ENCODE measurements around the gene CPD.

Gene CPD

GRCh38 chr17:30357476-30357875 is 21.3 kb upstream of the CPD start:
- no peak overlapping the region for H3K9ac ChIP-seq (ENCODE audit: low read depth, low read length)
- peaks cover 5% of the 10 kb centered on the region; the same call in 1 of the 2 replicates for H3K9me3 ChIP-seq (ENCODE audit: control insufficient read depth, insufficient read depth, low read length)
- H3K27ac ChIP-seq (ENCODE audit: low read depth, low read length) = no peak overlapping the region
- no peaks in the 10 kb centered on the region for H3K36me3 ChIP-seq (ENCODE audit: control insufficient read depth, insufficient read depth, low read length)
- no peaks in the 10 kb centered on the region for H3K27me3 ChIP-seq (ENCODE audit: control insufficient read depth, insufficient read depth, low read length)
- no peaks in the 10 kb centered on the region for H3K4me1 ChIP-seq (ENCODE audit: control insufficient read depth, insufficient read depth, low read length)
- H3K4me3 ChIP-seq (ENCODE audit: low read depth, low read length) = no peak overlapping the region

- Histone ChIP-seq H3K9me3 (ENCODE audit: control insufficient read depth, insufficient read depth, low read length) (peaks cover 5% of the 10 kb centered on the region; the same call in 1 of the 2 replicates), H3K27me3 (ENCODE audit: control insufficient read depth, insufficient read depth, low read length) (no peaks in the 10 kb centered on the region), H3K4me1 (ENCODE audit: control insufficient read depth, insufficient read depth, low read length) (no peaks in the 10 kb centered on the region), H3K4me3 (ENCODE audit: low read depth, low read length) (no peak overlapping the region), H3K9ac (ENCODE audit: low read depth, low read length) (no peak overlapping the region), H3K27ac (ENCODE audit: low read depth, low read length) (no peak overlapping the region), H3K36me3 (ENCODE audit: control insufficient read depth, insufficient read depth, low read length) (no peaks in the 10 kb centered on the region)
Measured at GRCh38 chr17:30358055-30358760, 20.5 kb upstream of the CPD start.

- Histone ChIP-seq H3K4me1 (ENCODE audit: control insufficient read depth, insufficient read depth, low read length) (no peaks in the 10 kb centered on the region), H3K9me3 (ENCODE audit: control insufficient read depth, insufficient read depth, low read length) (peaks cover 5% of the 10 kb centered on the region; the same call in 1 of the 2 replicates), H3K36me3 (ENCODE audit: control insufficient read depth, insufficient read depth, low read length) (no peaks in the 10 kb centered on the region), H3K9ac (ENCODE audit: low read depth, low read length) (no peak overlapping the region), H3K27me3 (ENCODE audit: control insufficient read depth, insufficient read depth, low read length) (no peaks in the 10 kb centered on the region), H3K4me3 (ENCODE audit: low read depth, low read length) (no peak overlapping the region), H3K27ac (ENCODE audit: low read depth, low read length) (no peak overlapping the region)
Measured at GRCh38 chr17:30360086-30360808, 18.5 kb upstream of the CPD start.

- no peak overlapping the region for H3K9ac ChIP-seq (ENCODE audit: low read depth, low read length)
- peaks cover 5% of the 10 kb centered on the region; the same call in 1 of the 2 replicates for H3K9me3 ChIP-seq (ENCODE audit: control insufficient read depth, insufficient read depth, low read length)
Measured at GRCh38 chr17:30361766-30362279, 16.9 kb upstream of the CPD start.

GRCh38 chr17:30363715-30364202 is 15.0 kb upstream of the CPD start:
- Histone ChIP-seq H3K4me3 (ENCODE audit: low read depth, low read length) (no peak overlapping the region), H3K27me3 (ENCODE audit: control insufficient read depth, insufficient read depth, low read length) (no peaks in the 10 kb centered on the region), H3K4me1 (ENCODE audit: control insufficient read depth, insufficient read depth, low read length) (peaks cover 6% of the 10 kb centered on the region; the same call in 1 of the 2 replicates), H3K9me3 (ENCODE audit: control insufficient read depth, insufficient read depth, low read length) (peaks cover 5% of the 10 kb centered on the region; the same call in 1 of the 2 replicates), H3K36me3 (ENCODE audit: control insufficient read depth, insufficient read depth, low read length) (no peaks in the 10 kb centered on the region), H3K9ac (ENCODE audit: low read depth, low read length) (no peak overlapping the region), H3K27ac (ENCODE audit: low read depth, low read length) (no peak overlapping the region)

More at GRCh38 chr17:30361766-30362279, 16.9 kb upstream of the CPD start:
- Histone ChIP-seq H3K4me1 (ENCODE audit: control insufficient read depth, insufficient read depth, low read length) (no peaks in the 10 kb centered on the region), H3K27me3 (ENCODE audit: control insufficient read depth, insufficient read depth, low read length) (no peaks in the 10 kb centered on the region), H3K27ac (ENCODE audit: low read depth, low read length) (no peak overlapping the region), H3K4me3 (ENCODE audit: low read depth, low read length) (no peak overlapping the region), H3K36me3 (ENCODE audit: control insufficient read depth, insufficient read depth, low read length) (no peaks in the 10 kb centered on the region)

GRCh38 chr17:30366536-30366935 is 12.2 kb upstream of the CPD start:
- no peak overlapping the region for H3K27ac ChIP-seq (ENCODE audit: low read depth, low read length)
- peaks cover 5% of the 10 kb centered on the region; the same call in 1 of the 2 replicates for H3K9me3 ChIP-seq (ENCODE audit: control insufficient read depth, insufficient read depth, low read length)
- H3K9ac ChIP-seq (ENCODE audit: low read depth, low read length) = no peak overlapping the region
- peaks cover 6% of the 10 kb centered on the region; the same call in 1 of the 2 replicates for H3K4me1 ChIP-seq (ENCODE audit: control insufficient read depth, insufficient read depth, low read length)
- no peaks in the 10 kb centered on the region for H3K36me3 ChIP-seq (ENCODE audit: control insufficient read depth, insufficient read depth, low read length)
- no peaks in the 10 kb centered on the region for H3K27me3 ChIP-seq (ENCODE audit: control insufficient read depth, insufficient read depth, low read length)
- H3K4me3 ChIP-seq (ENCODE audit: low read depth, low read length) = no peak overlapping the region

GRCh38 chr17:30368912-30369720 is 9.6 kb upstream of the CPD start:
- Histone ChIP-seq H3K27ac (ENCODE audit: low read depth, low read length) (no peak overlapping the region), H3K9me3 (ENCODE audit: control insufficient read depth, insufficient read depth, low read length) (no peaks in the 10 kb centered on the region), H3K9ac (ENCODE audit: low read depth, low read length) (no peak overlapping the region), H3K36me3 (ENCODE audit: control insufficient read depth, insufficient read depth, low read length) (no peaks in the 10 kb centered on the region), H3K27me3 (ENCODE audit: control insufficient read depth, insufficient read depth, low read length) (no peaks in the 10 kb centered on the region), H3K4me1 (ENCODE audit: control insufficient read depth, insufficient read depth, low read length) (peaks cover 6% of the 10 kb centered on the region; the same call in 1 of the 2 replicates), H3K4me3 (ENCODE audit: low read depth, low read length) (no peak overlapping the region)

- Histone ChIP-seq H3K36me3 (ENCODE audit: control insufficient read depth, insufficient read depth, low read length) (no peaks in the 10 kb centered on the region), H3K9ac (ENCODE audit: low read depth, low read length) (no peak overlapping the region), H3K27ac (ENCODE audit: low read depth, low read length) (no peak overlapping the region), H3K4me3 (ENCODE audit: low read depth, low read length) (no peak overlapping the region), H3K4me1 (ENCODE audit: control insufficient read depth, insufficient read depth, low read length) (peaks cover 6% of the 10 kb centered on the region; the same call in 1 of the 2 replicates), H3K9me3 (ENCODE audit: control insufficient read depth, insufficient read depth, low read length) (no peaks in the 10 kb centered on the region), H3K27me3 (ENCODE audit: control insufficient read depth, insufficient read depth, low read length) (no peaks in the 10 kb centered on the region)
Measured at GRCh38 chr17:30369995-30370394, 8.7 kb upstream of the CPD start.

GRCh38 chr17:30372755-30373154 is 6.0 kb upstream of the CPD start:
- Histone ChIP-seq H3K36me3 (ENCODE audit: control insufficient read depth, insufficient read depth, low read length) (no peaks in the 10 kb centered on the region), H3K9ac (ENCODE audit: low read depth, low read length) (no peak overlapping the region), H3K9me3 (ENCODE audit: control insufficient read depth, insufficient read depth, low read length) (no peaks in the 10 kb centered on the region), H3K4me3 (ENCODE audit: low read depth, low read length) (no peak overlapping the region), H3K27ac (ENCODE audit: low read depth, low read length) (no peak overlapping the region), H3K27me3 (ENCODE audit: control insufficient read depth, insufficient read depth, low read length) (peaks cover 16% of the 10 kb centered on the region), H3K4me1 (ENCODE audit: control insufficient read depth, insufficient read depth, low read length) (peaks cover 20% of the 10 kb centered on the region)

- H3K4me1 ChIP-seq (ENCODE audit: control insufficient read depth, insufficient read depth, low read length) = peaks cover 28% of the 10 kb centered on the region
- no peak overlapping the region for H3K4me3 ChIP-seq (ENCODE audit: low read depth, low read length)
- H3K9me3 ChIP-seq (ENCODE audit: control insufficient read depth, insufficient read depth, low read length) = no peaks in the 10 kb centered on the region
- H3K27me3 ChIP-seq (ENCODE audit: control insufficient read depth, insufficient read depth, low read length) = peaks cover 39% of the 10 kb centered on the region
- no peaks in the 10 kb centered on the region for H3K36me3 ChIP-seq (ENCODE audit: control insufficient read depth, insufficient read depth, low read length)
- no peak overlapping the region for H3K27ac ChIP-seq (ENCODE audit: low read depth, low read length)
- no peak overlapping the region for H3K9ac ChIP-seq (ENCODE audit: low read depth, low read length)
Measured at GRCh38 chr17:30375661-30376060, 3.1 kb upstream of the CPD start.
